GOT3 (cell line): Measurements from ENCODE around the gene CLRN2.

Source experiments
- DNase-seq: peaks from one replicate; lab custom pipeline; 2025; ENCODE audit warnings: mixed read lengths; lab: John Stamatoyannopoulos, UW

The CLRN2 gene

GRCh38 chr4:17514865-17515264 lies at the start of gene CLRN2:
CLRN2 (plus strand) TSS chr4:17515165; CDS start chr4:17515267, 102 bp downstream.
- DNase-seq: no peak

DNA sequence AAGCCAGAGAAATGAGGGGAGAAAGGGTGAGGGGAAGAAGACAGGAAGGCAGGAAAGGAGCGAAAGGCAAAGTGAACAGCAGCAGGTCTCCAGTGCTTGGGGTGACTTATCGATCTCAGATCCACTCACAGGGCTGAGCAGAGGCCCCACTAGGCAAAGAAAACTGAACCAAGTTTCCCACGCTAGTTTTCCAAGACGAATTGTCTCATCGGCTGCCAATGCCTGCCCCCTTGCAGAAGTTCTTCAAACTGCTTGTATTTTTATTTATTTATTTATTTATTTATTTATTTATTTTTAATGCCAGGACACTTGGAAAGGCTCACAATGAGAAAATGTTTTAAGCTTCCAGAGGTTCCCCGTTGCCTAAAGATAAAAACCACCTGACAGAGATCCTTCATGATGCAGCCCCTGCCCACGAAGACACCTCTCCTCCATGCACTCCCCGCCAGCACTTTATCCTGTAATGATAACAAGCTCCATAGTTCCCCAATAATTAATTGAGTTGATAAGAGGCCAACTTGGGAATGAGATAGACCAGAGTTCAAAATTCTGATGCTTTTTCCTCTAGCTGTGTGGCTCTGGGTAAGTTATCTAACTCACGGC lies 46.2 kb upstream of the CLRN2 start:
- no peak for DNase-seq

GRCh38 chr4:17469931-17470674 lies 44.9 kb upstream of the CLRN2 start:
- no peak for DNase-seq

- no peak for DNase-seq
Measured at GRCh38 chr4:17475481-17475880, 39.5 kb upstream of the CLRN2 start.

- DNase-seq: no peak
Measured at GRCh38 chr4:17476853-17477252, 38.1 kb upstream of the CLRN2 start.

GRCh38 chr4:17477774-17478472 lies 37.0 kb upstream of the CLRN2 start:
- DNase-seq: no peak

DNA sequence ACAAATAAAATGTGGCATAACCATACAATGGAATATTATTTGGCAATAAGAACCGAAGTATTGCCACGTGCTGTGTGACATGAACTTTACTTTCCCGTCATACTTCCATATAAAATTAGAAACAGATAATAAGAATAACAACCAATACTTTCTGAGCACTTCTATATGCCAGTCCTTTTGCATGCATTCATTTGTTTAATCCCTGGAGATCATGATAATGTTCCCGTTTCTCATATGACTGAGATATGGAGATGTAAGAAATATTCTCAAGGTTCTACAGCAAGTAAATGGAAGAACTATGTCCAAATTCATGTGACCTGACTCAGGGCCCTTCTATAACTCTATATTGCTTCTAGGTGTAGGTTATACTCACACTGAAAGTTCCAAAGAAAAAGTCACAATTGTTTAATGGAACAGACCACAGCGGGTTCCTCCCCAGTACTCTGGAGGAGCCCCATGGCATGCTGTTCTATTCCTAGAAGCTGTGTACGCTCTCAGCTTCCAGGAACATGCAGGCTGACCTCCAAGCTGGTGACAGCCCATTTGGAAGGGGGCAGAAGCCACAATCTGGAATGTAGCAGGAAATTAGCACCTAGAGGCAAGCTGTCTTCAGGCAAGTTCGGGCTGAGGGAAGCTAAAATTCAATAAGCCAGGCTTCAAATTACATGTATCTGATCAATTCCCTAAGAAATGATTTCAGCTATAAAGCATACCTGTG lies 34.6 kb upstream of the CLRN2 start:
- no peak for DNase-seq

DNA sequence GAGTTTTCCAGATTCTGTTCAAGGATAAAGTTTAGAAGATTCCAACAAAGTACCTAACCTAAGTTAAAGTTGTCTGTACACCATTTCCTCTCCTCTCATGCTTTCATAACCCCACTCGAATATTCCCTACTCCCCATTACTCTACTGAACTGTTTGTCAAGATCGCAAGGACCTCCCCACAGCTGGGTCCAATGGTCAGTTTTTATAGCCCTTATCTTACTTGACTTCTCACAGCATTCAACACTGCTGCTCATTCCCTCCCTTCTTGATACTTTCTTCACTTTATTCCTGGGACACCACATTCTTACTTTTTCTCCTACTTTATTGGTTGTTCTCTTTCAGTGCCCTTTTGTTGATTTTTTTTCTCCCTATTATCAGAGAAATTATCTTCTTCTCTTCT lies 34.0 kb upstream of the CLRN2 start:
- DNase-seq: no peak

DNA sequence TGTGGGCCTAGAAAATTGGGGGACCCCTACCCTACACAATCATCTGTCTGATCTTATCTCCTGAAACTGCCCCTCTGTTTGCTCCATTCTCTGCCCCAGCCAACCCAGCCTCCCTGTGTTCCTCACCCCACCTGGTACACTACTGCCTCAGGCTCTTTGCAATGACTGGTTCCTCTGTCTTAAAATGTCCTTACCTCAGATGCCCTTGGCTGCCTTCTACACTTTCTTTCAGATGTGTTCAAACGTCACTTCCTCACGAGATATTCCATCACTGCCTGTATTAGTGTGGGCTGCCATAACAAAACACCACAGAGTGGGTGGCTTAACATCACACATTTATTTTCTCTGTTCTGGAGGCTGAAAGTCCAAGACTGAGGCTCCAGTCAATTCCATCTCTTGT lies 32.2 kb upstream of the CLRN2 start:
- DNase-seq: no peak

- no peak for DNase-seq
Measured at GRCh38 chr4:17489123-17489522, 25.8 kb upstream of the CLRN2 start.

- no peak for DNase-seq
Measured at GRCh38 chr4:17489721-17490120, 25.2 kb upstream of the CLRN2 start.

DNA sequence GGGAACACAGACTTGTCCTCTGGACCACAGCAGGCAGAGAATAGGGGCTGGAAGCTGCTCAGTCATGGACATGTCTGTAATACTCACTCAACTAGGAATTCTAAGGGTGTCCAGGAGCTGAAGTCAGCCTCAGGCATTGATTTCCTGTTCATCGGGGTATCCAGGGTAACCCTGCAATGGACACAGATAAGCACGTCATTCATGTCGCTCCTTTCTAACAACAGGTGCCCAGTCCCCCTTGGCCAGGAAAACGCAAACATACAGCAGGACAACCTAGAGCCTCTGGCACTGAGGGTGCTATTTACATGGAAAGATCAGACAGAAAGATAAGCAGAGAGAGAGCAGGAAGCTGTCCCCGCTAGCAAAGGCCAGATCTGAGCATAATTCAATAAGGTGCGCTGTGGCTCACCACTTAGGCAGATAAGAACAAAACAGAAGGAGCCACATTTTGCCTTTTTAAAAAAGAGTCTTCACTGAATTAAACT lies 24.3 kb upstream of the CLRN2 start:
- DNase-seq: no peak

DNA sequence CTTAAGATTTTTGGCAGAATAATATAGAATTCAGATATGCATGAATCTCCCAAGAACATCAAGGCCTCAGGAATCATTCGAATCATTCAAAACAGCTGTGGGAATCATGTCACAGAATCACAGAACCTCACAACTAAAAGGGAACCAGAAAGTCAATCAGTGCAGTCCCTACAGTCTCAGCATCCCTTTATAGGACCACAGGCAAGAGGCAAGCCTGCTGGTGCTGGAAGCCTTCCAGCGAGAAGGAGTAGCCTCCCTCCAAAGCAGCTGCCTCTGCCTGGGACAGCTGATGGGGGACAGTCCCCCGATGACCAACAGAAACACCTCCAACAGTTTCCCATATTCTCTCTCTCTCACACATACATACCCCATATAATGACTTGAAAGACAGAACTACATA lies 23.8 kb upstream of the CLRN2 start:
- no peak for DNase-seq

DNA sequence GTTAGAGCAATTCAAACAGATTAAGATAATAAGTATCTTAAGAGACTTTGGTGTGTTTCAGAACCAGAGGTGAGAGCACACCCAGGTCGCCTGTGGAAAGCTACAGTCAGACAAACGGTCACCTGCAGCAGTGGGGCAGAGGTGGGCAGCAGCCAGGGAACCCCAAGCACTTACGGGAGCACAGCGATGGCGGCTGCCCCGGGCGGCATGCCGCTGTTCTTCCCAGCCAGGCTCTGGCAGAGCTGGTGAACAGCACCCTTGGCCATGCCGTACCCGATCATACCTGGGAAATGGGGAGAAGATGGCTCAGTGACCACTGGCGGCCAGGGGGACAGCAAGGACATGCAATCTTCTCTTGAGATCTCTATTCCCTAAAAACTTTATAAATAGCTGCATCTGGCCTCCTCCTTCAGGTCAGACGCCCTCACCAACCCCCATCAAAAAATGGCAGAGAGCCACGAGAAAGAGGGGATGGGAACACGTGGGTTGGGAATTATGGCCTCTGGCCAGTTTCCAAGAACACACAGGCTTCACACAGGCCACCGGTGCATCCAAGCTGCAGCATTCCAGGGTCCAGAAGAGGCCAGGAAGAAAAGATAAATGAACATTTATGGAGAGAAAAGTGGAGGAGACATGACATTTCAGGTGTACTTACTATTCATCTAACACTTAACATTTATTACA lies 22.8 kb upstream of the CLRN2 start:
- no peak for DNase-seq

GRCh38 chr4:17492876-17493275 lies 22.1 kb upstream of the CLRN2 start:
- DNase-seq: no peak

DNA sequence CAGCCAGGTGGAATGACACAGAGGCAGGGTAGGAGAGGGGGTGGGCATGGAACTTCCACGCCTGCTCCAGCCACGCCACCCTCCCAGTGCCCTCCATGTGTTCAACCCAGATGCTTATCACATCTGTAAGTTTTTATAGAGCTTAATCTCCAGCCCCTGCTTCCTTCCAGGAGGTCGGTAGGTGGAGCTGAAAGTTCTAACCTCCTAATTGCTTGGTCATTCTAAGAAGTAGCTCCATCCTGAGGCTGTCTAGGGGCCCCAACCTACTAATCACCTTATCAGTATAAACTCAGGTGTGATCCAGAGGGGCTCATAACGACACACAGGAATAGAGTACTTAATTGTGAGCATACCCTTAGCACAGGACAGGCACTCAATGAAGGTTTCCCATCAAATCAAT lies 21.3 kb upstream of the CLRN2 start:
- DNase-seq: no peak

DNA sequence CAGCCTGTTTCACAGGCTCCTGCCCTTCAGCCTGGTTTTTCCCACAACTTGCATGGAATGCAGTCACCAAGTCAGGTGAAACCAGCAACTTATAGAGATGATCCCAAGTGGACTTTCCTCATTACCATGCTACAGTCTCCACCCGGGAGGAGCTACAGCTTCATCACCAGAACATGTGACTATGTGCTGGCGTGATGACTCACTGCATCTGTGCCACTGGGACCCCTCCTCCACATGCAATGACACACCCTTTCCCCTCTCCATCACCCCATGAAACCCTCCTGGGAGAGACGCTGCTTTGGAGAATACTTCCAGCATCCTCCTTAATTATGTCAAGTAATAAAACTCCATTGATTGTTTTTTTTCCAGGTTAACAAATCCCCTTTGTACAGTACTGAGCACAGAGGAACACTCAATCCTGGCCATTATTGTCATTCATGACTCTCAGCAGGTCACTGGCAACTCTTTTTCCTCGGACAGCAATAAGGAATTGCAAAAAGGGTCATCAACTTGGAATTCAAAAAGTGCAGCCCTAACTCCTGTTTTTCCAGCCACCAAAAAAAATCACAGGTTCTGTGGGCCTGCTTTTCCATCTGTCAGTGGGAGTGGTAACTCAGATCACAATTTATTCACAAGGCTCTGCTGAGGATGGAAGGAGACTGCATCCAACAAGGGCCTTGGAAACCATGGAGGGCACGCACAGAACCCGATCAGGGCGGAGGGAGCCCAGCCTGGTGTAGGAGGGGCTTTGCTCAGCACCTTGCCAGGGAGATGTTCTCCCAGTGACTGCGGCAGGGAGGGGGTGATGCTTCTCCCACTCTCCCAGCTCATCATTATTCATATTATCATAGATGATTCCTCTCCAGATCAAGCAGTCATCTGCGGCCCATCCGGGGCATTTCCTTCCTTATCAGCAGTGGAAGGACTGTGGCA lies 20.4 kb upstream of the CLRN2 start:
- DNase-seq: peak; percentile 42

DNA sequence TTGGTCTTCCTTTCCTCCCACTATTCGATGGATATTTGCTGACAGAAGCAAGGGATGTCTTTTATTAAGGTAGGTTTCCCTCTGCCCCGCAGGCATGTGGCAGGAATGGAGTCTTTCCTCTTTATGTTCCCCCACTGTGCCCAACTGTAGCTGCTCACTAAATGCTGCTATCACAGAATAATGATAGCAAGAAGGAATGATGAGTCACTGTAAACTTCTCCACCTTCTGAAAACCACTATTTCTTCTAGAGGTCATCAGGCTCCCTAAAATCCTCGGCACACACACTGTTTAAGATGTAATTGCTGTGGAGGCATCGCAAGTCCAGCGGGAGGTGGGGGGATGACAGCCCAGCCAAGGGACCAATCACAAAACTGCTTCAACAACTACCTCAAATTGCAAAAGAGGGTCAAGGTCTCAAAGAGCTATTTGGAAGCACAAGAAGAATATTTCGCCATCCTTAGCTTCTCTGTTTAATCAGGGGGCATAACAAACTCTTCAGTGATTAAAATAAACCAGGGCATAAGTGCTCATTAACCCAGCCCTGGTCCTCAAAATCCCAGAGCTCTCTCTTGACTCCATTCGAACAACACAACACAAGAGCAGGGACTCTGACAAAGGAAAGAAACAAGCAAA lies 17.0 kb upstream of the CLRN2 start:
- no peak for DNase-seq

- no peak for DNase-seq
Measured at GRCh38 chr4:17500574-17500973, 14.4 kb upstream of the CLRN2 start.

DNA sequence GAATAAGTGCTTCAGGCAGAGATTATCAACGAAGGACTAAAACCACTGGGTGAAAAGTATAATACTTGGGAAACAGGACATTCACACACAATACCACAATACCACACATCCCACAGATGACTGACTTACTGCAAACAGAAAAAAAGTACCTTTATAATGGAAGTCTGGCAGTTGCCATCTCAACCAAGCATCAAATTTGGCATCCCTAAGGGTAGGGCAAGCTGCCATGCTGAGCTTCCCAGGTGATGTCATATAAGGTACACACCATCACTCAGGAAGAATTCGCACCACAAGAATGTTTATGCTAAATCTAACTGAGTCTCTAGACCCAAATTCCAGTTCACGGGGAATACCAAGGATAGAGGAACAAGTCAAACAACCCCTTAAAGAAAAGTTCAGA lies 12.2 kb upstream of the CLRN2 start:
- DNase-seq: no peak
